H9 (cell line): ENCODE measurements around the gene DICER1. TPM values are rescaled to one million over a fixed set of nuclear protein-coding genes. Genes with fewer than 3 reads are reported as not detected.
A peak's percentile ranks its signal among the peaks of the same experiment; 100 is the strongest.

Source experiments
- DNase-seq: peaks from one replicate; pipeline ENCODE4 v3.0.0-alpha.2; 2017
- H2AFZ ChIP-seq: one replicate; pipeline ENCODE4 v1.6.1; 2013; ENCODE audit warnings: mild to moderate bottlenecking, low read length, control low read depth, moderate library complexity
- H2AK5ac ChIP-seq: 2 replicates; pipeline ENCODE4 v1.6.1; 2013; ENCODE audit warnings: low read length, control low read depth, mixed read lengths; ENCODE audit not compliant: insufficient read length
- H2BK120ac ChIP-seq: one replicate; pipeline ENCODE4 v1.6.1; 2013; ENCODE audit warnings: low read depth, mild to moderate bottlenecking, low read length, control low read depth, inconsistent platforms; ENCODE audit not compliant: poor library complexity, severe bottlenecking
- H2BK12ac ChIP-seq: 2 replicates; pipeline ENCODE4 v1.6.1; 2013; ENCODE audit warnings: low read length, control low read depth, mixed read lengths, low read depth; ENCODE audit not compliant: insufficient read length
- H2BK15ac ChIP-seq: 2 replicates; pipeline ENCODE4 v1.6.1; 2013; ENCODE audit warnings: low read depth, low read length, control low read depth
- H2BK20ac ChIP-seq: one replicate; pipeline ENCODE4 v1.6.1; 2013; ENCODE audit warnings: low read depth, mild to moderate bottlenecking, low read length, control low read depth, inconsistent platforms; ENCODE audit not compliant: poor library complexity, severe bottlenecking
- H2BK5ac ChIP-seq: 2 replicates; pipeline ENCODE4 v1.6.1; 2013; ENCODE audit warnings: low read length, control low read depth, mixed read lengths; ENCODE audit not compliant: insufficient read length
- H3K14ac ChIP-seq: 2 replicates; pipeline ENCODE4 v1.6.1; 2013; ENCODE audit warnings: low read length, control low read depth; ENCODE audit not compliant: insufficient read depth
- H3K18ac ChIP-seq: 2 replicates; pipeline ENCODE4 v1.6.1; 2013; ENCODE audit warnings: low read depth, mild to moderate bottlenecking, mixed read lengths, low read length, control low read depth; ENCODE audit not compliant: insufficient read length
- H3K23ac ChIP-seq: 2 replicates; pipeline ENCODE4 v1.6.1; 2013; ENCODE audit warnings: low read length, control low read depth, mixed read lengths, low read depth; ENCODE audit not compliant: insufficient read length
- H3K23me2 ChIP-seq: 2 replicates; pipeline ENCODE4 v1.6.1; 2013; ENCODE audit warnings: low read depth, mild to moderate bottlenecking, mixed read lengths, low read length, control low read depth; ENCODE audit not compliant: insufficient read length, poor library complexity, severe bottlenecking
- H3K27ac ChIP-seq: 2 replicates; pipeline ENCODE4 v1.5.1; 2013; ENCODE audit warnings: low read length, control low read depth, mixed read lengths, low read depth; ENCODE audit not compliant: insufficient read length
- H3K27me3 ChIP-seq: 2 replicates; pipeline ENCODE4 v1.6.1; 2013; ENCODE audit warnings: low read length, control low read depth, inconsistent platforms; ENCODE audit not compliant: insufficient read depth
- H3K4ac ChIP-seq: 2 replicates; pipeline ENCODE4 v1.6.1; 2013; ENCODE audit warnings: low read depth, mild to moderate bottlenecking, control low read depth, inconsistent platforms, low read length, moderate library complexity
- H3K4me1 ChIP-seq: 2 replicates; pipeline ENCODE4 v1.6.1; 2013; ENCODE audit warnings: low read length, control low read depth, inconsistent platforms; ENCODE audit not compliant: insufficient read depth
- H3K4me2 ChIP-seq: 2 replicates; pipeline ENCODE4 v1.6.1; 2013; ENCODE audit warnings: low read length, control low read depth, mixed read lengths; ENCODE audit not compliant: insufficient read length, insufficient read depth
- H3K56ac ChIP-seq: 2 replicates; pipeline ENCODE4 v1.6.1; 2013; ENCODE audit warnings: low read depth, mild to moderate bottlenecking, mixed read lengths, low read length, control low read depth; ENCODE audit not compliant: insufficient read length
- H3K79me1 ChIP-seq: 2 replicates; pipeline ENCODE4 v1.6.1; 2013; ENCODE audit warnings: low read depth, mild to moderate bottlenecking, moderate library complexity, low read length, control low read depth, inconsistent platforms; ENCODE audit not compliant: insufficient read depth, poor library complexity, severe bottlenecking
- H3K79me2 ChIP-seq: 2 replicates; pipeline ENCODE4 v1.6.1; 2013; ENCODE audit warnings: low read length, control low read depth, inconsistent platforms; ENCODE audit not compliant: insufficient read depth
- H3K9ac ChIP-seq: 2 replicates; pipeline ENCODE4 v1.6.1; 2013; ENCODE audit warnings: low read length, control low read depth, mixed read lengths; ENCODE audit not compliant: insufficient read length; ENCODE audit errors: extremely low read depth
- H3K9me3 ChIP-seq: one replicate; pipeline ENCODE4 v1.6.1; 2013; ENCODE audit warnings: low read depth, low read length, inconsistent platforms; ENCODE audit not compliant: control insufficient read depth
- H3T11ph ChIP-seq: one replicate; pipeline ENCODE4 v1.6.1; 2013; ENCODE audit warnings: mild to moderate bottlenecking, low read length, control low read depth, inconsistent platforms
- H4K20me1 ChIP-seq: one replicate; pipeline ENCODE4 v1.6.1; 2013; ENCODE audit not compliant: control insufficient read depth, insufficient read length, insufficient read depth
- H4K5ac ChIP-seq: 2 replicates; pipeline ENCODE4 v1.6.1; 2013; ENCODE audit warnings: low read depth, mild to moderate bottlenecking, mixed read lengths, low read length, control low read depth; ENCODE audit not compliant: insufficient read length
- H4K8ac ChIP-seq: replicated peaks from 2 replicates; pipeline ENCODE4 v1.6.1; 2013; ENCODE audit warnings: low read length, control low read depth, mixed read lengths, low read depth; ENCODE audit not compliant: insufficient read length
- H4K91ac ChIP-seq: 2 replicates; pipeline ENCODE4 v1.6.1; 2013; ENCODE audit warnings: low read depth, mild to moderate bottlenecking, moderate library complexity, mixed read lengths, low read length, control low read depth; ENCODE audit not compliant: insufficient read length
- H3K27ac Mint-ChIP-seq, 3 experiments: 2 replicates in 2 of 3; 3 replicates in 1 of 3; pipeline ENCODE4 v1.8.0; 2020 to 2021; ENCODE audit warnings: mixed read lengths in 3 of 3, mild to moderate bottlenecking in 1 of 3, moderate library complexity in 1 of 3
- H3K27me3 Mint-ChIP-seq: 2 replicates; pipeline ENCODE4 v1.8.0; 2021; ENCODE audit warnings: low read depth, mild to moderate bottlenecking, moderate library complexity, mixed read lengths
- H3K36me3 Mint-ChIP-seq, 3 experiments: 2 replicates in 2 of 3; 3 replicates in 1 of 3; pipeline ENCODE4 v1.8.0; 2020 to 2021; ENCODE audit warnings: low read depth in 3 of 3, mixed read lengths in 3 of 3; ENCODE audit not compliant: insufficient read depth in 1 of 3
- H3K4me1 Mint-ChIP-seq, 2 experiments: 2 replicates each; pipeline ENCODE4 v1.8.0; 2020; ENCODE audit warnings: mixed read lengths in 2 of 2
- H3K4me3 Mint-ChIP-seq, 2 experiments: 2 replicates in 1 of 2; 3 replicates in 1 of 2; pipeline ENCODE4 v1.8.0; 2020 to 2021; ENCODE audit warnings: mild to moderate bottlenecking in 2 of 2, mixed read lengths in 2 of 2, moderate library complexity in 1 of 2
- H3K9me3 Mint-ChIP-seq, 2 experiments: 2 replicates in 1 of 2; 3 replicates in 1 of 2; pipeline ENCODE4 v1.8.0; 2020; ENCODE audit warnings: mild to moderate bottlenecking in 2 of 2, mixed read lengths in 2 of 2, moderate library complexity in 1 of 2
- WGBS: extraction: QIAGEN DNeasy Blood & Tissue Kit; methylation state at CpG from one replicate; pipeline ENCODE4 v1.1.7; 2013; ENCODE audit warnings: missing lambda C conversion rate, low lambda C conversion rate, mixed read lengths; ENCODE audit not compliant: insufficient read length; ENCODE audit errors: extremely low coverage; 5-methylcytosine and 5-hydroxymethylcytosine counted together
- total RNA-seq: library from RNA; stranded (reverse); gene quantifications from 2 replicates; pipeline ENCODE4 v1.2.1, GENCODE V29; 2021
- TF ChIP-seq, protein P1 (sequence below): fragments of 200-600 bp; sonication (generic); conservative IDR thresholded peaks from 3 replicates; pipeline ENCODE4 v1.8.0; 2021; ENCODE audit warnings: antibody characterized with exemption, mild to moderate bottlenecking

Gene DICER1
- total RNA-seq, 1 experiment from 2014 or later: 57.0 TPM

GRCh38 chr14:95044463-95045105, 112.7 kb downstream of the DICER1 start:
- Histone ChIP-seq H3K9me3 (no peaks in the 10 kb centered on the region), H2AFZ (no peak overlapping the region), H3K18ac (no peak overlapping the region), H2AK5ac (no peak overlapping the region), H3K9ac (no peak overlapping the region), H4K8ac (no peak overlapping the region), H3K4ac (no peak overlapping the region), H3K27ac (no peak overlapping the region), H3K23me2 (no peaks in the 10 kb centered on the region), H3K23ac (no peak overlapping the region), H3K56ac (no peak overlapping the region), H3K79me1 (no peaks in the 10 kb centered on the region), H4K20me1 (no peaks in the 10 kb centered on the region), H2BK15ac (no peak overlapping the region), H2BK12ac (no peak overlapping the region), H4K91ac (no peak overlapping the region), H3K4me2 (no peak overlapping the region), H3K27me3 (no peaks in the 10 kb centered on the region), H3K79me2 (no peaks in the 10 kb centered on the region), H4K5ac (no peak overlapping the region), H2BK120ac (no peak overlapping the region), H3T11ph (no peak overlapping the region), H2BK5ac (no peak overlapping the region), H3K4me1 (no peaks in the 10 kb centered on the region), H2BK20ac (no peak overlapping the region), H3K14ac (no peak overlapping the region)
- H3K9me3 Mint-ChIP-seq: no peaks in the 10 kb centered on the region; a peak in 2 of 5 replicates
- TF ChIP-seq, protein P1, sequence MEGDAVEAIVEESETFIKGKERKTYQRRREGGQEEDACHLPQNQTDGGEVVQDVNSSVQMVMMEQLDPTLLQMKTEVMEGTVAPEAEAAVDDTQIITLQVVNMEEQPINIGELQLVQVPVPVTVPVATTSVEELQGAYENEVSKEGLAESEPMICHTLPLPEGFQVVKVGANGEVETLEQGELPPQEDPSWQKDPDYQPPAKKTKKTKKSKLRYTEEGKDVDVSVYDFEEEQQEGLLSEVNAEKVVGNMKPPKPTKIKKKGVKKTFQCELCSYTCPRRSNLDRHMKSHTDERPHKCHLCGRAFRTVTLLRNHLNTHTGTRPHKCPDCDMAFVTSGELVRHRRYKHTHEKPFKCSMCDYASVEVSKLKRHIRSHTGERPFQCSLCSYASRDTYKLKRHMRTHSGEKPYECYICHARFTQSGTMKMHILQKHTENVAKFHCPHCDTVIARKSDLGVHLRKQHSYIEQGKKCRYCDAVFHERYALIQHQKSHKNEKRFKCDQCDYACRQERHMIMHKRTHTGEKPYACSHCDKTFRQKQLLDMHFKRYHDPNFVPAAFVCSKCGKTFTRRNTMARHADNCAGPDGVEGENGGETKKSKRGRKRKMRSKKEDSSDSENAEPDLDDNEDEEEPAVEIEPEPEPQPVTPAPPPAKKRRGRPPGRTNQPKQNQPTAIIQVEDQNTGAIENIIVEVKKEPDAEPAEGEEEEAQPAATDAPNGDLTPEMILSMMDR: peak; percentile 41
- peaks cover 21 to 22% of the 10 kb centered on the region in 2 experiments for H3K4me1 Mint-ChIP-seq
- H3K27ac Mint-ChIP-seq: no peak overlapping the region
- peaks cover 64% of the 10 kb centered on the region for H3K27me3 Mint-ChIP-seq
- no peaks in the 10 kb centered on the region; a peak in 1 of 7 replicates for H3K36me3 Mint-ChIP-seq
- DNase-seq: peak; percentile 40
- no CpG with 5 or more reads among the region's 17 CpGs for WGBS
- no peak overlapping the region for H3K4me3 Mint-ChIP-seq
